Hepatic stellate cell (primary cell): ENCODE measurements around the gene RDH14.

Experiments used
- DNase-seq: peaks from one replicate; pipeline ENCODE4 v3.0.0; 2011; ENCODE audit warnings: low spot score

The RDH14 gene

GRCh38 chr2:18566145-18566769 lies 5.8 kb upstream of the RDH14 start:
- DNase-seq = no peak

- DNase-seq = no peak
Measured at GRCh38 chr2:18560797-18561085, 288 bp upstream of the RDH14 start.

- no peak for DNase-seq
Measured at GRCh38 chr2:18559531-18560030, 872 bp downstream of the RDH14 start.

GRCh38 chr2:18558458-18558857 lies 2.0 kb downstream of the RDH14 start:
- no peak for DNase-seq

- no peak for DNase-seq
Measured at GRCh38 chr2:18557121-18557520, 3.3 kb downstream of the RDH14 start.

- DNase-seq = no peak
Measured at GRCh38 chr2:18552351-18553077, 7.9 kb downstream of the RDH14 start.

- no peak for DNase-seq
Measured at GRCh38 chr2:18551623-18552022, 8.8 kb downstream of the RDH14 start.

- no peak for DNase-seq
Measured at GRCh38 chr2:18551169-18551568, 9.3 kb downstream of the RDH14 start.

- DNase-seq = no peak
Measured at GRCh38 chr2:18550433-18550832, 10.0 kb downstream of the RDH14 start.

- no peak for DNase-seq
Measured at GRCh38 chr2:18549083-18549482, 11.4 kb downstream of the RDH14 start.

GRCh38 chr2:18548621-18549020 lies 11.8 kb downstream of the RDH14 start:
- no peak for DNase-seq

- DNase-seq = no peak
Measured at GRCh38 chr2:18546567-18546966, 13.9 kb downstream of the RDH14 start.

GRCh38 chr2:18545384-18545783 lies 15.1 kb downstream of the RDH14 start:
- DNase-seq = peak; percentile 28

- DNase-seq = no peak
Measured at GRCh38 chr2:18544171-18544570, 16.3 kb downstream of the RDH14 start.

- DNase-seq = no peak
Measured at GRCh38 chr2:18540872-18541271, 19.6 kb downstream of the RDH14 start.

- no peak for DNase-seq
Measured at GRCh38 chr2:18536697-18537096, 23.8 kb downstream of the RDH14 start.

- DNase-seq = no peak
Measured at GRCh38 chr2:18536100-18536499, 24.4 kb downstream of the RDH14 start.

GRCh38 chr2:18531194-18531593 lies 29.3 kb downstream of the RDH14 start:
- no peak for DNase-seq

GRCh38 chr2:18527822-18528221 lies 32.6 kb downstream of the RDH14 start:
- no peak for DNase-seq

- DNase-seq = no peak
Measured at GRCh38 chr2:18527326-18527725, 33.1 kb downstream of the RDH14 start.

- DNase-seq = no peak
Measured at GRCh38 chr2:18526429-18526828, 34.0 kb downstream of the RDH14 start.

- no peak for DNase-seq
Measured at GRCh38 chr2:18525852-18526251, 34.6 kb downstream of the RDH14 start.

GRCh38 chr2:18525236-18525635 lies 35.2 kb downstream of the RDH14 start:
- DNase-seq = no peak
